HEK293 (cell line): ENCODE data around the gene RASD1.

Experiments
- KLF16 ChIP-seq: fragments of 450-650 bp; formaldehyde crosslinking; IDR thresholded peaks from 2 replicates; pipeline ENCODE4 v1.5.1; 2017; ENCODE audit warnings: missing biosample characterization, missing genetic modification characterization
- SP3 ChIP-seq: fragments of 450-650 bp; formaldehyde crosslinking; IDR thresholded peaks from 2 replicates; pipeline ENCODE4 v1.5.1; 2016; ENCODE audit warnings: missing biosample characterization, missing genetic modification characterization
- ZBTB8A ChIP-seq: fragments of 450-650 bp; formaldehyde crosslinking; IDR thresholded peaks from 2 replicates; pipeline ENCODE4 v1.5.1; 2016; ENCODE audit warnings: missing biosample characterization, missing genetic modification characterization
- ZNF121 ChIP-seq: fragments of 450-650 bp; formaldehyde crosslinking; IDR thresholded peaks from 2 replicates; pipeline ENCODE4 v1.5.1; 2016; ENCODE audit warnings: missing biosample characterization, missing genetic modification characterization
- ZNF133 ChIP-seq: fragments of 450-650 bp; formaldehyde crosslinking; IDR thresholded peaks from 2 replicates; pipeline ENCODE4 v1.5.1; 2016; ENCODE audit warnings: missing biosample characterization, missing genetic modification characterization
- ZNF529 ChIP-seq: fragments of 450-650 bp; formaldehyde crosslinking; IDR thresholded peaks from 2 replicates; pipeline ENCODE4 v1.5.1; 2017; ENCODE audit warnings: missing genetic modification characterization, missing biosample characterization; ENCODE audit not compliant: insufficient replicate concordance
- ZNF561 ChIP-seq: fragments of 450-650 bp; IDR thresholded peaks from 2 replicates; pipeline ENCODE4 v1.5.1; 2018; ENCODE audit warnings: missing biosample characterization, missing genetic modification characterization, borderline replicate concordance
- ZNF585B ChIP-seq: fragments of 450-650 bp; formaldehyde crosslinking; IDR thresholded peaks from 2 replicates; pipeline ENCODE4 v1.5.1; 2016; ENCODE audit warnings: missing biosample characterization, missing genetic modification characterization
- ZNF600 ChIP-seq: fragments of 450-650 bp; formaldehyde crosslinking; IDR thresholded peaks from 2 replicates; pipeline ENCODE4 v1.5.1; 2016; ENCODE audit warnings: missing biosample characterization, missing genetic modification characterization
- ZNF623 ChIP-seq: fragments of 450-650 bp; formaldehyde crosslinking; IDR thresholded peaks from 2 replicates; pipeline ENCODE4 v1.5.1; 2016; ENCODE audit warnings: missing biosample characterization, missing genetic modification characterization
- ZNF626 ChIP-seq: fragments of 450-650 bp; sonication (Bioruptor Pico); formaldehyde crosslinking; IDR thresholded peaks from 2 replicates; pipeline ENCODE4 v1.5.1; 2018; ENCODE audit warnings: missing biosample characterization, missing genetic modification characterization, inconsistent platforms
- ZNF768 ChIP-seq: fragments of 450-650 bp; formaldehyde crosslinking; IDR thresholded peaks from 2 replicates; pipeline ENCODE4 v1.5.1; 2018; ENCODE audit warnings: missing biosample characterization, mild to moderate bottlenecking, missing genetic modification characterization
- ZNF777 ChIP-seq: fragments of 450-650 bp; formaldehyde crosslinking; IDR thresholded peaks from 2 replicates; pipeline ENCODE4 v1.5.1; 2017; ENCODE audit warnings: missing biosample characterization, missing genetic modification characterization, borderline replicate concordance
- TF ChIP-seq, protein P1 (sequence below): fragments of 450-650 bp; formaldehyde crosslinking; IDR thresholded peaks from 2 replicates; pipeline ENCODE4 v1.5.1; 2016; ENCODE audit warnings: missing biosample characterization, missing genetic modification characterization, borderline replicate concordance
- TF ChIP-seq, protein P2 (sequence below): fragments of 450-650 bp; formaldehyde crosslinking; IDR thresholded peaks from 2 replicates; pipeline ENCODE4 v1.5.1; 2016; ENCODE audit warnings: missing biosample characterization, missing genetic modification characterization
- TF ChIP-seq, protein P3 (sequence below): fragments of 450-650 bp; formaldehyde crosslinking; IDR thresholded peaks from 2 replicates; pipeline ENCODE4 v1.5.1; 2016; ENCODE audit warnings: missing biosample characterization, missing genetic modification characterization

The RASD1 gene

DNA sequence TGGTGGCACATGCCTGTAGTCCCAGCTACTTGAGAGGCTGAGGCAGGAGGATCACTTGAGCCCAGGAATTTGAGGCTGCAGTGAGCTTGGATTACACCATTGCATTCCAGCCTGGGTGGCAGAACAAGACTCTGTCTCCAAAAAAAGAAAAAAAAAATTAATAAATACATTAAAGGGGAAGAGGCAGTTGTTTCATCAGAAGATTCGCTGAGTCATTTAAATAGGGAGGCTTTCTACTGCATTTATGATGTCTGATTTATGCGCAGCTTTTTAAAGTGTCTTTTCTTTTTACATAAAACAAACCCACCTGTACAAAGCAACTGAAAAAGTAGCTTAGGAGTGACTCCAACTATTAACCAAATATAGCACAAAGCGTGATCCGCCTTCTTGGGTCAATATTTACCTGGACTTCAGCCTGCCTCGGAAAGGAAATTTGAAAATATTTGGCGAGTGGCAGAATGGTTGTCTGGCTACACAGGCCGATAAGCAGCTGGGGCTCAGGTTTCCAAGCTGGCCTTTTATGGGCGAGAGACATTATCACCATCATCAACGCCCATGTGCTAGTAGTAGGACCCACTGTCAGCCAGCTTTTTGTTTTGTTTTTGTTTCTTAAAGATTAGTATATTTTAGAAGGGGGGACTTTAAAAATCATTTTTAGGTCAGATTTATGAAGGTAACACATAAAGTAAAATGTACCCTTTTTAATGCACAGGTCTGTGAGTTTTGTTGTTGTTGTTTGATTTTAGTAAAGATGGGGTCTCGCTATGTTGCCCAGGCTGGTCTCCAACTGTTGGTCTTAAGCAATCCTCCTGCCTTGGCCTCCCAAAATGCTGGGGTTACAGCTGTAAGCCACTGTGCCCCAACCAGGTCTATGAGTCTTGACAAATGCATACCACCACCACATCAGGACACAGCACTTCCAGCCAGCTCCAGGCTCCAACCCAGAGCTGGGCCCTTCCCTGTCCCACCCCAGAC lies 42.5 kb upstream of the RASD1 start (continued):
- TF ChIP-seq ZNF121 (peak; percentile 89), ZNF768 (tag by site-specific recombination) (no peak), SP3 (tag by site-specific recombination) (no peak), ZNF623 (tag by site-specific recombination) (no peak), ZNF585B (tag by site-specific recombination) (no peak), ZNF133 (tag by site-specific recombination) (no peak), ZNF777 (tag by site-specific recombination) (no peak), ZNF600 (peak; percentile 67), ZNF626 (tag by site-specific recombination) (no peak), ZNF561 (tag by site-specific recombination) (no peak), ZBTB8A (peak; percentile 64; the same call in 1 of the 2 replicates), KLF16 (tag by site-specific recombination) (no peak), ZNF529 (tag by site-specific recombination) (no peak)
- TF ChIP-seq, protein P1, sequence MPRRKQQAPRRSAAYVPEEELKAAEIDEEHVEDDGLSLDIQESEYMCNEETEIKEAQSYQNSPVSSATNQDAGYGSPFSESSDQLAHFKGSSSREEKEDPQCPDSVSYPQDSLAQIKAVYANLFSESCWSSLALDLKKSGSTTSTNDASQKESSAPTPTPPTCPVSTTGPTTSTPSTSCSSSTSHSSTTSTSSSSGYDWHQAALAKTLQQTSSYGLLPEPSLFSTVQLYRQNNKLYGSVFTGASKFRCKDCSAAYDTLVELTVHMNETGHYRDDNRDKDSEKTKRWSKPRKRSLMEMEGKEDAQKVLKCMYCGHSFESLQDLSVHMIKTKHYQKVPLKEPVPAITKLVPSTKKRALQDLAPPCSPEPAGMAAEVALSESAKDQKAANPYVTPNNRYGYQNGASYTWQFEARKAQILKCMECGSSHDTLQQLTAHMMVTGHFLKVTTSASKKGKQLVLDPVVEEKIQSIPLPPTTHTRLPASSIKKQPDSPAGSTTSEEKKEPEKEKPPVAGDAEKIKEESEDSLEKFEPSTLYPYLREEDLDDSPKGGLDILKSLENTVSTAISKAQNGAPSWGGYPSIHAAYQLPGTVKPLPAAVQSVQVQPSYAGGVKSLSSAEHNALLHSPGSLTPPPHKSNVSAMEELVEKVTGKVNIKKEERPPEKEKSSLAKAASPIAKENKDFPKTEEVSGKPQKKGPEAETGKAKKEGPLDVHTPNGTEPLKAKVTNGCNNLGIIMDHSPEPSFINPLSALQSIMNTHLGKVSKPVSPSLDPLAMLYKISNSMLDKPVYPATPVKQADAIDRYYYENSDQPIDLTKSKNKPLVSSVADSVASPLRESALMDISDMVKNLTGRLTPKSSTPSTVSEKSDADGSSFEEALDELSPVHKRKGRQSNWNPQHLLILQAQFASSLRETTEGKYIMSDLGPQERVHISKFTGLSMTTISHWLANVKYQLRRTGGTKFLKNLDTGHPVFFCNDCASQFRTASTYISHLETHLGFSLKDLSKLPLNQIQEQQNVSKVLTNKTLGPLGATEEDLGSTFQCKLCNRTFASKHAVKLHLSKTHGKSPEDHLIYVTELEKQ, result no peak
- TF ChIP-seq, protein P2, sequence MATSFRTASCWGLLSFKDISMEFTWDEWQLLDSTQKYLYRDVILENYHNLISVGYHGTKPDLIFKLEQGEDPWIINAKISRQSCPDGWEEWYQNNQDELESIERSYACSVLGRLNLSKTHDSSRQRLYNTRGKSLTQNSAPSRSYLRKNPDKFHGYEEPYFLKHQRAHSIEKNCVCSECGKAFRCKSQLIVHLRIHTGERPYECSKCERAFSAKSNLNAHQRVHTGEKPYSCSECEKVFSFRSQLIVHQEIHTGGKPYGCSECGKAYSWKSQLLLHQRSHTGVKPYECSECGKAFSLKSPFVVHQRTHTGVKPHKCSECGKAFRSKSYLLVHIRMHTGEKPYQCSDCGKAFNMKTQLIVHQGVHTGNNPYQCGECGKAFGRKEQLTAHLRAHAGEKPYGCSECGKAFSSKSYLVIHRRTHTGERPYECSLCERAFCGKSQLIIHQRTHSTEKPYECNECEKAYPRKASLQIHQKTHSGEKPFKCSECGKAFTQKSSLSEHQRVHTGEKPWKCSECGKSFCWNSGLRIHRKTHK (tag by site-specific recombination), result no peak
- TF ChIP-seq, protein P3, sequence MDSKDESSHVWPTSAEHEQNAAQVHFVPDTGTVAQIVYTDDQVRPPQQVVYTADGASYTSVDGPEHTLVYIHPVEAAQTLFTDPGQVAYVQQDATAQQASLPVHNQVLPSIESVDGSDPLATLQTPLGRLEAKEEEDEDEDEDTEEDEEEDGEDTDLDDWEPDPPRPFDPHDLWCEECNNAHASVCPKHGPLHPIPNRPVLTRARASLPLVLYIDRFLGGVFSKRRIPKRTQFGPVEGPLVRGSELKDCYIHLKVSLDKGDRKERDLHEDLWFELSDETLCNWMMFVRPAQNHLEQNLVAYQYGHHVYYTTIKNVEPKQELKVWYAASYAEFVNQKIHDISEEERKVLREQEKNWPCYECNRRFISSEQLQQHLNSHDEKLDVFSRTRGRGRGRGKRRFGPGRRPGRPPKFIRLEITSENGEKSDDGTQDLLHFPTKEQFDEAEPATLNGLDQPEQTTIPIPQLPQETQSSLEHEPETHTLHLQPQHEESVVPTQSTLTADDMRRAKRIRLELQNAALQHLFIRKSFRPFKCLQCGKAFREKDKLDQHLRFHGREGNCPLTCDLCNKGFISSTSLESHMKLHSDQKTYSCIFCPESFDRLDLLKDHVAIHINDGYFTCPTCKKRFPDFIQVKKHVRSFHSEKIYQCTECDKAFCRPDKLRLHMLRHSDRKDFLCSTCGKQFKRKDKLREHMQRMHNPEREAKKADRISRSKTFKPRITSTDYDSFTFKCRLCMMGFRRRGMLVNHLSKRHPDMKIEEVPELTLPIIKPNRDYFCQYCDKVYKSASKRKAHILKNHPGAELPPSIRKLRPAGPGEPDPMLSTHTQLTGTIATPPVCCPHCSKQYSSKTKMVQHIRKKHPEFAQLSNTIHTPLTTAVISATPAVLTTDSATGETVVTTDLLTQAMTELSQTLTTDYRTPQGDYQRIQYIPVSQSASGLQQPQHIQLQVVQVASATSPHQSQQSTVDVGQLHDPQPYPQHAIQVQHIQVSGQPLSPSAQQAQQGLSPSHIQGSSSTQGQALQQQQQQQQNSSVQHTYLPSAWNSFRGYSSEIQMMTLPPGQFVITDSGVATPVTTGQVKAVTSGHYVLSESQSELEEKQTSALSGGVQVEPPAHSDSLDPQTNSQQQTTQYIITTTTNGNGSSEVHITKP, result peak; percentile 94
